SU-DHL-6 (cell line): Measurements from ENCODE around the gene CYTL1.
"Not testable (repeated sequence)": the region's sequence is repeated elsewhere in the genome, so short reads cannot be mapped to it uniquely, and the experiment has no call there.

Source experiments
- CTCF ChIP-seq: fragments of 200-600 bp; sonication (generic); IDR thresholded peaks from one replicate; pipeline ENCODE4 v1.5.1; 2017; ENCODE audit warnings: antibody characterized with exemption, mild to moderate bottlenecking, low read length, moderate library complexity; ENCODE audit not compliant: insufficient read depth, poor library complexity, severe bottlenecking
- EZH2phosphoT487 ChIP-seq: fragments of 200-600 bp; sonication (generic), shearing (Covaris generic); conservative IDR thresholded peaks from 2 replicates; pipeline ENCODE4 v1.6.1; 2018; ENCODE audit warnings: mild to moderate bottlenecking, antibody characterized with exemption, low read length, moderate library complexity, mixed read lengths

- not testable (repeated sequence) for TF ChIP-seq CTCF, EZH2phosphoT487
Measured at GRCh38 chr4:4996935-4997334, 22.3 kb downstream of the CYTL1 start.
